Small intestine (tissue), 7 donors: ENCODE results near the gene AAGAB. TPM values are rescaled to one million over a fixed set of nuclear protein-coding genes. Genes with fewer than 3 reads are reported as not detected.
"Not testable (repeated sequence)": the region's sequence is repeated elsewhere in the genome, so short reads cannot be mapped to it uniquely, and the experiment has no call there.

Experiments used
- DNase-seq, 2 donors: peaks; one replicate each; pipeline versions ENCODE4 v3.0.0 to v3.0.0-alpha.2; 2013
- FAIRE-seq: peaks from 2 replicates; lab custom pipeline; 2012; peaks lifted over from hg19 to GRCh38; lab: Jason Lieb, UNC
- H3K27ac ChIP-seq, 3 donors: one replicate each; pipeline ENCODE4 v1.5.1; 2013; ENCODE audit warnings: low read length in 2 of 3, mild to moderate bottlenecking in 2 of 3, control low read depth in 1 of 3, inconsistent platforms in 1 of 3, low read depth in 1 of 3, moderate library complexity in 1 of 3
- H3K27me3 ChIP-seq, 3 donors: one replicate each; pipeline ENCODE4 v1.6.1; 2013; ENCODE audit warnings: low read length in 3 of 3, inconsistent platforms in 1 of 3; ENCODE audit not compliant: control insufficient read depth in 3 of 3, insufficient read depth in 3 of 3
- H3K36me3 ChIP-seq, 3 donors: one replicate each; pipeline ENCODE4 v1.6.1; 2013; ENCODE audit warnings: low read length in 3 of 3, inconsistent platforms in 1 of 3, low read depth in 1 of 3, mild to moderate bottlenecking in 1 of 3, moderate library complexity in 1 of 3; ENCODE audit not compliant: control insufficient read depth in 3 of 3, insufficient read depth in 2 of 3
- H3K4me1 ChIP-seq, 3 donors: one replicate each; pipeline ENCODE4 v1.6.1; 2013; ENCODE audit warnings: low read length in 2 of 3, inconsistent platforms in 1 of 3, low read depth in 1 of 3, mild to moderate bottlenecking in 1 of 3, moderate library complexity in 1 of 3; ENCODE audit not compliant: control insufficient read depth in 3 of 3, insufficient read depth in 2 of 3
- H3K4me3 ChIP-seq, 3 donors: one replicate each; pipeline ENCODE4 v1.5.1; 2013; ENCODE audit warnings: low read length in 3 of 3, control low read depth in 1 of 3, inconsistent platforms in 1 of 3, low read depth in 1 of 3, mild to moderate bottlenecking in 1 of 3, moderate library complexity in 1 of 3
- H3K9me3 ChIP-seq, 2 donors: one replicate each; pipeline ENCODE4 v1.6.1; 2013; ENCODE audit warnings: low read depth in 1 of 2, low read length in 1 of 2; ENCODE audit not compliant: control insufficient read depth in 2 of 2, insufficient read depth in 1 of 2
- WGBS, 3 donors: extraction: QIAGEN DNeasy Blood & Tissue Kit; methylation state at CpG; one replicate each; pipeline ENCODE4 v1.1.7; 2013; 5-methylcytosine and 5-hydroxymethylcytosine counted together
- polyA plus RNA-seq, 4 donors: library from polyadenylated mRNA; stranded (reverse) in 3 of 4; unstranded in 1 of 4; fragments of 200-250 nt in 3 of 4; fragments of 120-200 nt in 1 of 4; gene quantifications; one replicate each; pipeline versions ENCODE4 v1.2.1 to v1.2.3, GENCODE V29; 2013
- donor health status: healthy with polysubstance abuse.
- donor health status: control.
- donor health status: control.
- donor health status: Bipolar disorder and iron deficiency.
- donor health status: healthy.

AAGAB gene
- polyA plus RNA-seq, 4 donors, result 23.0 to 27.9 (median 25.8) TPM

DNA sequence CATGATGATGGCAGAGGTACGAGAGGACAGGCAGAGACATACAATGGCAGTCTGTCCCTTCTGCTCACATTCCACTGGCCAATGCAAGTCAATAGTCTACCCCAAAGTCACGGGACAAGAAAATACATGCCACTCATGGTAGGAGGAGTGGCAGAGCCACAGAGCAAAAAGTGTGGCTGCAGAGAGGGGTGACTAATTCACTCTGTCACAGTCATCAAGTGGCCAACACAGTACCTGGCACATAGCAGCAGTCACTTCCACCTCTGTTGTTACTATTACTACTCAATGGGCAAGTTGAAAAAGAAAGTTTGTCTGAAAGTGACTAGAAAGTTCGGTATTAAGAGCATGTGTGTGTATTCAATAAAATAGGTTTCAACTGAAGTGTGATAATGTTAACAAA is 97.6 kb downstream of the AAGAB start:
- 95 to 97% (median 96%) methylated on average over 3 of the region's 3 CpGs for WGBS, 3 donors
- H3K9me3 ChIP-seq, result no peaks in the 10 kb centered on the region
- peaks cover 2 to 8% (median 7%) of the 10 kb centered on the region in 3 donors for H3K4me1 ChIP-seq
- FAIRE-seq, result no peak
- no peaks in the 10 kb centered on the region for H3K27me3 ChIP-seq
- no peak overlapping the region for H3K4me3 ChIP-seq
- no peak for DNase-seq
- H3K27ac ChIP-seq, result no peak overlapping the region
- peaks cover 0 to 12% (median 0%) of the 10 kb centered on the region in 3 donors for H3K36me3 ChIP-seq

DNA sequence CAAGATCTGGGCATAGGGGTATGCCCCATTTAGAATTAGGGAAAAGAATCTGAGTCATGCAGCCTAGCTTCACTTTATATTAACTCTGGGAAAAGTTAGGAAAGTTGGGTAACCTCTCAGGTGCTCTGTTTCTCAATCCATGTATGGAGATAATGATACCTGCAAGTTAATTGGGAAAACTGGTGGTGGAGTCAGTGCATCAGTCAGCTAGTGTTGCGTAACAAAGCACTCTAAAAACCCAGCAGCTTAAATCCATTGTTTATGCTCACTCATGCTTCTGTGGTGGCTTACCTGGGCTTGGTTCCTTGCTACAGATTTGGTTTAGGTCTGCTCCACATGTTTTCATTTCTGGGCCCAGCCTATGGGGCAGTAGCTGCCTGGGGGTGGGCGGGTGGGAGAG is 98.0 kb downstream of the AAGAB start:
- no peaks in the 10 kb centered on the region for H3K9me3 ChIP-seq
- 98 to 100% (median 100%) methylated on average over 2 of the region's 2 CpGs for WGBS, 3 donors
- no peak overlapping the region for H3K27ac ChIP-seq
- H3K27me3 ChIP-seq, result no peaks in the 10 kb centered on the region
- peaks cover 2 to 6% (median 4%) of the 10 kb centered on the region in 3 donors for H3K4me1 ChIP-seq
- no peak for DNase-seq
- peaks cover 0 to 12% (median 0%) of the 10 kb centered on the region in 3 donors for H3K36me3 ChIP-seq
- FAIRE-seq, result no peak
- no peak overlapping the region for H3K4me3 ChIP-seq

DNA sequence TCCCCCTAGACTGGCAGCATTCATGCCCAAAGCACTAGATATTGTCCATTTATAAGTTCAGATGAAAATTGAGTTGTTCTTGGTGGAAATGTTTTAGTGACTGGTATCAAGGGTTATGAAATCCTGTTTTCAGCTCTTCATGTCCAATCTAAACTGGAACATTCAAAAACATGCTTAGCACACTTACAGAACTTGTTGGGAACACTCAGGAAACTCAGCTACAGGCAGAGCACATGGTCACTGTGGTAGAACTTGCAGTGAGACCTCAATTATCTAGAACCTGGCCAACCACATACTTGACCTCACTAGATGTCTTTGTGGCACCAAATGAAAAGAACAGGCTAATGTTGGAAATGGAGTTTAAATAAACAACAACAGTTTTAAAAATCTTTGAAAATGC is 100.2 kb downstream of the AAGAB start:
- H3K4me1 ChIP-seq, result peaks cover 2 to 16% (median 12%) of the 10 kb centered on the region in 3 donors
- DNase-seq (no peak), FAIRE-seq (no peak)
- no peak overlapping the region for H3K4me3 ChIP-seq
- no peak overlapping the region for H3K27ac ChIP-seq
- H3K27me3 ChIP-seq, result no peaks in the 10 kb centered on the region
- H3K9me3 ChIP-seq, result no peaks in the 10 kb centered on the region
- H3K36me3 ChIP-seq, result peaks cover 0 to 12% (median 0%) of the 10 kb centered on the region in 3 donors

DNA sequence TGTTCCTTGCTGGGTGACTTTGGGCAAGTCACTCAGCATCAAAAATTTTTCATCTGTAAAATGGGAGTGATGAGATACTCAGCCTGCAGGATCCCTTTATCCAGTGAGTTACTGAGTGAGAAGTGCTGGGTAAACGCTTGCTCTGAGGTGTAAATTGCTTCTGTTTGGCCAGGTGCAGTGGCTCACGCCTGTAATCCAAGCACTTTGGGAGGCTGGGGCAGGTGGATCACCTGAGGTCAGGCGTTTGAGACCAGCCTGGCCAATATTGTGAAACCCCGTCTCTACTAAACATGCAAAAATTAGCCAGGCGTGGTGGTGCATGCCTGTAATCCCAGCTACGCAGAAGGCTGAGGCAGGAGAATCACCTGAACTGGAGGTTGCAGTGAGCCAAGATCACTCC is 101.4 kb downstream of the AAGAB start:
- not testable (repeated sequence) for H3K9me3 ChIP-seq, DNase-seq, FAIRE-seq, H3K4me3 ChIP-seq, H3K27me3 ChIP-seq, H3K27ac ChIP-seq
- peaks cover 0 to 12% (median 0%) of the 10 kb centered on the region in 3 donors for H3K36me3 ChIP-seq
- H3K4me1 ChIP-seq, result peaks cover 6 to 28% (median 20%) of the 10 kb centered on the region in 3 donors
- WGBS, 3 donors, result 69 to 87% (median 74%) methylated on average over 6 of the region's 6 CpGs

DNA sequence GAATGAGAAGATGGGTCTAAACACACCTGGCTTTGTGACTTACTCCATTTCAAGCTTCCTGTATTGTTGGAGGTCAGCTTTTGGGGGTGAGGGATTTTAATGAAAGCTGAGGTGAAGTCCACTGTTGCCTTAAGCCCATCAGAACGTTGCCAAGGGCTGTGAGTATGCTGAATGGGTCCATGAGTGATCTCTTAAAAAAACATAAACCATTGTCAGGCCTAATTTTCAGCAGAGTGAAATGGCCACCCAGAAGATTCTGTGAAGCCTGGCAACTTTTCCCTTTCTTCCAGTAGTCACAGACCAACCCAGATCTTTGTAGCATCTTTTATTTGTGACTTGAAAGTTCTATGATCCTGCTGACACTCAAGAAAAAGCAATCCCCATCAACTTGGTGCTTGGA is 102.0 kb downstream of the AAGAB start:
- H3K4me3 ChIP-seq, result no peak overlapping the region
- no peaks in the 10 kb centered on the region for H3K9me3 ChIP-seq
- peaks cover 0 to 9% (median 0%) of the 10 kb centered on the region in 3 donors for H3K36me3 ChIP-seq
- peaks cover 8 to 34% (median 21%) of the 10 kb centered on the region in 3 donors for H3K4me1 ChIP-seq
- no peaks in the 10 kb centered on the region for H3K27me3 ChIP-seq
- H3K27ac ChIP-seq, result no peak overlapping the region
- no peak for DNase-seq
- no peak for FAIRE-seq
- WGBS, 3 donors, result 59 to 76% (median 69%) methylated on average over 1 of the region's 1 CpG

Other genes with a start within 250 kb of the AAGAB start
- gene SMAD3, start 189.1 kb downstream of the AAGAB start, polyA plus RNA-seq, result 10 to 100 TPM; 11.6 to 33.2 (median 14.6) TPM
- under 1 TPM in 3 of 4 donors, not detected in 1; 0.27 to 0.72 (median 0.36) TPM for gene IQCH, start 125 bp upstream of the AAGAB start, polyA plus RNA-seq